IMR-90 (cell line): ENCODE measurements around the gene LYPD3. TPM values are rescaled to one million over a fixed set of nuclear protein-coding genes. Genes with fewer than 3 reads are reported as not detected.

ENCODE experiments used
- ATAC-seq: fragments of 200-7000 bp; cut with Tn5 transposase; 2 replicates; pipeline ENCODE4 v1.9.1; 2020; ENCODE audit warnings: low read depth, mild to moderate bottlenecking, moderate library complexity
- BruUV-seq: library from RNA; stranded (reverse); fragments of 400-500 nt; replicated peaks from 2 replicates; lab custom pipeline; 2021; lab: Mats Ljungman, UMichigan
- CTCF ChIA-PET: fragments of 300-600 bp; formaldehyde crosslinking; extraction: SDS; loops from one replicate; lab custom pipeline; 2021; ENCODE audit warnings: antibody characterized with exemption; lab: Yijun Ruan, JAX
- POLR2A ChIA-PET: fragments of 300-600 bp; sonication (Branson Sonifier 250); formaldehyde crosslinking; loops from one replicate; lab custom pipeline; 2022; ENCODE audit warnings: antibody characterized with exemption; ENCODE audit not compliant: unreplicated experiment; lab: Charles Lee
- DNase-seq: peaks from one replicate; pipeline ENCODE4 v3.0.0; 2013
- H2AFZ ChIP-seq: replicated peaks from 2 replicates; pipeline ENCODE3; 2013; ENCODE audit warnings: low read length, mild to moderate bottlenecking; ENCODE audit not compliant: poor library complexity
- H2AK5ac ChIP-seq: 2 replicates; pipeline ENCODE4 v1.6.1; 2013; ENCODE audit warnings: low read depth, low read length, inconsistent platforms
- H2AK9ac ChIP-seq: replicated peaks from 2 replicates; pipeline ENCODE3; 2013; ENCODE audit warnings: mild to moderate bottlenecking, low read depth, low read length, moderate library complexity; ENCODE audit not compliant: poor library complexity
- H2BK120ac ChIP-seq: 2 replicates; pipeline ENCODE4 v1.6.1; 2013; ENCODE audit warnings: low read depth, low read length, inconsistent platforms
- H2BK15ac ChIP-seq: 3 replicates; pipeline ENCODE4 v1.6.1; 2013; ENCODE audit warnings: low read depth, low read length, inconsistent platforms
- H2BK20ac ChIP-seq: 2 replicates; pipeline ENCODE4 v1.6.1; 2013; ENCODE audit warnings: low read depth, mild to moderate bottlenecking, inconsistent platforms, low read length, moderate library complexity
- H2BK5ac ChIP-seq: 2 replicates; pipeline ENCODE4 v1.6.1; 2013; ENCODE audit warnings: mild to moderate bottlenecking, low read depth, low read length, inconsistent platforms; ENCODE audit not compliant: poor library complexity, severe bottlenecking
- H3K14ac ChIP-seq: replicated peaks from 2 replicates; pipeline ENCODE4 v1.6.1; 2013; ENCODE audit warnings: low read depth, low read length, inconsistent platforms
- H3K18ac ChIP-seq: 2 replicates; pipeline ENCODE4 v1.6.1; 2013; ENCODE audit warnings: low read depth, low read length, control low read depth
- H3K23ac ChIP-seq: 2 replicates; pipeline ENCODE4 v1.6.1; 2013; ENCODE audit warnings: low read depth, low read length, inconsistent platforms
- H3K27ac ChIP-seq: 2 replicates; pipeline ENCODE4 v1.5.1; 2013; ENCODE audit warnings: mild to moderate bottlenecking, control low read depth, low read length; ENCODE audit not compliant: insufficient read depth
- H3K27me3 ChIP-seq: 2 replicates; pipeline ENCODE4 v1.6.1; 2013; ENCODE audit warnings: low read length; ENCODE audit not compliant: control insufficient read depth, insufficient read depth
- H3K36me3 ChIP-seq: 2 replicates; pipeline ENCODE4 v1.6.1; 2013; ENCODE audit warnings: low read length, mixed read lengths; ENCODE audit not compliant: control insufficient read depth, insufficient read depth
- H3K4ac ChIP-seq: 2 replicates; pipeline ENCODE4 v1.6.1; 2013; ENCODE audit warnings: low read depth, low read length, inconsistent platforms
- H3K4me1 ChIP-seq: 2 replicates; pipeline ENCODE4 v1.6.1; 2013; ENCODE audit warnings: low read length, mixed read lengths; ENCODE audit not compliant: control insufficient read depth, insufficient read depth
- H3K4me2 ChIP-seq: 2 replicates; pipeline ENCODE4 v1.6.1; 2013; ENCODE audit warnings: low read depth, mild to moderate bottlenecking, control low read depth, low read length, moderate library complexity
- H3K4me3 ChIP-seq: 2 replicates; pipeline ENCODE4 v1.5.1; 2013; ENCODE audit warnings: low read depth, mild to moderate bottlenecking, control low read depth, low read length, moderate library complexity; ENCODE audit not compliant: insufficient read depth
- H3K56ac ChIP-seq: 2 replicates; pipeline ENCODE4 v1.6.1; 2013; ENCODE audit warnings: low read length, inconsistent platforms; ENCODE audit not compliant: insufficient read depth; ENCODE audit errors: extremely low read depth
- H3K79me1 ChIP-seq, 2 experiments: 2 replicates each; pipeline ENCODE4 v1.6.1; 2013; ENCODE audit warnings: low read length in 2 of 2, inconsistent platforms in 1 of 2, low read depth in 1 of 2
- H3K9ac ChIP-seq: 2 replicates; pipeline ENCODE4 v1.6.1; 2013; ENCODE audit warnings: low read depth, low read length, control low read depth
- H3K9me1 ChIP-seq: 2 replicates; pipeline ENCODE4 v1.6.1; 2013; ENCODE audit warnings: low read length, inconsistent platforms; ENCODE audit not compliant: insufficient read depth
- H3K9me3 ChIP-seq: 2 replicates; pipeline ENCODE4 v1.6.1; 2013; ENCODE audit warnings: low read length; ENCODE audit not compliant: control insufficient read depth, insufficient read depth
- H4K20me1 ChIP-seq: 2 replicates; pipeline ENCODE4 v1.6.1; 2013; ENCODE audit warnings: low read length, inconsistent platforms; ENCODE audit not compliant: insufficient read depth
- H4K5ac ChIP-seq: 2 replicates; pipeline ENCODE4 v1.6.1; 2013; ENCODE audit warnings: mild to moderate bottlenecking, low read depth, low read length, control low read depth
- H4K8ac ChIP-seq, 2 experiments: 2 replicates each; pipeline ENCODE4 v1.6.1; 2013; ENCODE audit warnings: low read depth in 2 of 2, low read length in 2 of 2, control low read depth in 1 of 2, inconsistent platforms in 1 of 2
- H4K91ac ChIP-seq: 2 replicates; pipeline ENCODE4 v1.6.1; 2013; ENCODE audit warnings: low read depth, low read length, inconsistent platforms; ENCODE audit not compliant: insufficient read depth
- BHLHE40 ChIP-seq: fragments of 150-350 bp; IDR thresholded peaks from 2 replicates; pipeline ENCODE4 v1.6.1; 2016; ENCODE audit warnings: mild to moderate bottlenecking, low read depth, low read length
- CEBPB ChIP-seq: IDR thresholded peaks from 2 replicates; pipeline ENCODE4 v1.6.1; 2012; ENCODE audit warnings: low read depth, low read length, improper control_type of control experiment
- CHD1 ChIP-seq: IDR thresholded peaks from 2 replicates; pipeline ENCODE4 v1.6.1; 2012; ENCODE audit warnings: low read depth, low read length, improper control_type of control experiment
- MAFK ChIP-seq: IDR thresholded peaks from 2 replicates; pipeline ENCODE4 v1.6.1; 2012; ENCODE audit warnings: low read depth, low read length, improper control_type of control experiment
- MAZ ChIP-seq: IDR thresholded peaks from 2 replicates; pipeline ENCODE4 v1.6.1; 2012; ENCODE audit warnings: low read depth, mild to moderate bottlenecking, low read length, improper control_type of control experiment, moderate library complexity, borderline replicate concordance
- MXI1 ChIP-seq: IDR thresholded peaks from 2 replicates; pipeline ENCODE4 v1.6.1; 2012; ENCODE audit warnings: low read depth, mild to moderate bottlenecking, low read length, moderate library complexity, borderline replicate concordance
- NFE2L2 ChIP-seq: fragments of 150-350 bp; IDR thresholded peaks from 2 replicates; pipeline ENCODE4 v1.6.1; 2016; ENCODE audit warnings: low read depth, mild to moderate bottlenecking, low read length
- POLR2A ChIP-seq: IDR thresholded peaks from 2 replicates; pipeline ENCODE4 v1.6.1; 2012; ENCODE audit warnings: mild to moderate bottlenecking, low read depth, low read length
- RAD21 ChIP-seq: IDR thresholded peaks from 2 replicates; pipeline ENCODE4 v1.6.1; 2012; ENCODE audit warnings: low read length, improper control_type of control experiment
- RCOR1 ChIP-seq: IDR thresholded peaks from 2 replicates; pipeline ENCODE4 v1.6.1; 2012; ENCODE audit warnings: mild to moderate bottlenecking, low read length, improper control_type of control experiment; ENCODE audit not compliant: insufficient replicate concordance
- RFX5 ChIP-seq: IDR thresholded peaks from 2 replicates; pipeline ENCODE4 v1.8.0; 2012; ENCODE audit warnings: low read depth, mild to moderate bottlenecking, low read length, moderate library complexity
- SMC3 ChIP-seq: fragments of 150-350 bp; IDR thresholded peaks from 2 replicates; pipeline ENCODE4 v1.6.1; 2016; ENCODE audit warnings: low read depth, mild to moderate bottlenecking, antibody characterized with exemption, low read length, moderate library complexity
- WGBS, 2 experiments: methylation state at CpG; one replicate each; pipeline versions ENCODE4 v1.1.5 to v1.1.7; 2013; ENCODE audit warnings: missing lambda C conversion rate in 2 of 2; ENCODE audit not compliant: insufficient read length in 1 of 2; ENCODE audit errors: extremely low coverage in 2 of 2; 5-methylcytosine and 5-hydroxymethylcytosine counted together
- dilution Hi-C: fragments of 300-500 bp; cut with HindIII; formaldehyde crosslinking; loops from one replicate; pipeline ENCODE4 v1.14.3; 2018; ENCODE audit warnings: low sequenced_read_pairs; ENCODE audit not compliant: unreplicated experiment
- in situ Hi-C: fragments of 300-500 bp; cut with MboI; formaldehyde crosslinking; loops from 3 replicates; pipeline ENCODE4 v1.14.3; 2019; ENCODE audit warnings: low sequenced_read_pairs, inconsistent platforms, mixed read lengths
- intact Hi-C: fragments of 100-400 bp; cut with micrococcal nuclease; formaldehyde crosslinking; loops from 2 replicates; pipeline ENCODE4 v1.10.0; 2022
- polyA plus RNA-seq, 3 experiments: library from polyadenylated mRNA; depleted of rRNA; stranded (reverse); fragments of >200 nt; gene quantifications; 2 replicates each; pipeline ENCODE4 v1.2.3, GENCODE V29; 2012; ENCODE audit warnings: low replicate concordance in 1 of 3
- total RNA-seq: library from RNA; depleted of rRNA; stranded (reverse); fragments of >200 nt; gene quantifications from 2 replicates; pipeline ENCODE4 v1.2.3, GENCODE V29; 2012
- TF ChIP-seq, protein P1 (sequence below): fragments of 150-350 bp; IDR thresholded peaks from 2 replicates; pipeline ENCODE4 v1.6.1; 2016; ENCODE audit warnings: low read depth, mild to moderate bottlenecking, low read length, moderate library complexity, borderline replicate concordance
- TF ChIP-seq, protein P2 (sequence below): fragments of 150-350 bp; IDR thresholded peaks from 2 replicates; pipeline ENCODE4 v1.6.1; 2017; ENCODE audit warnings: mild to moderate bottlenecking, antibody characterized with exemption, low read length, low read depth

Gene LYPD3
- total and polyA plus RNA-seq, 2 of the 4 experiments (the other 2 are of a cell fraction): 0.18 to 1.1 TPM

DNA sequence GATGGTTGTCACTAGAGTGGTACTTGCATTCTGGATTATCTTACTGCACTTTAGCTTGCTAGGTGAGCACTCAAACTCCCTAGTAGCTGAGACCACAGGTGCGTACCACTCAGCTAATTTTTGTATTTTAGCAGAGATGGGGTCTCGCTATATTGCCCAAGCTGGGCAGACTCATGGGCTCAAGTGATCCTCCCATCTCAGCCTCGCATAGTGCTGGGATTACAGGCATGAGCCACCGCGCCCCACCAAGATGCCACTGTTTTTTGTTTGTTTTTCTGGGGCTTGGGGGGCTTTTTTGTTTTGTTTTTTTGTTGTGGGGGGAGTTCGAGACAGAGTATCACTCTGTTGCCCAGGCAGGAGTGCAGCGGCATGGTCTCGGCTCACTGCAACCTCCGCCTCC is 17.8 kb downstream of the LYPD3 start:
- no peak overlapping the region for H2AK9ac ChIP-seq
- no peak overlapping the region for H2BK5ac ChIP-seq
- H3K4ac ChIP-seq: no peak overlapping the region
- H4K20me1 ChIP-seq: no peaks in the 10 kb centered on the region
- H3K18ac ChIP-seq: no peak overlapping the region
- H3K4me1 ChIP-seq: 0 out of 2 replicates have a peak, but pooled peaks cover 2% of the 10 kb centered on the region
- ChIA-PET CTCF (interaction anchor here (0.6 to 2.9 kb wide), 15 partner anchors 9 to 223 kb away, joined by 3 to 23 read pairs (median 4); partner anchors contain the start of genes ETHE1 and PLAUR), POLR2A (interaction anchor here (0.9 kb wide), 1 partner anchor 72 kb away, joined by 13 read pairs; no protein-coding TSS in a partner anchor)
- no peak overlapping the region for H3K14ac ChIP-seq
- WGBS, 2 experiments: no CpG with 5 or more reads among the region's 9 CpGs
- no peak overlapping the region for H3K9ac ChIP-seq
- intact Hi-C loops (loop anchor here (1.0 to 10.0 kb wide), 4 partner anchors 56 to 357 kb away; partner anchors contain the start of gene LYPD5), in situ Hi-C loops (loop anchor here (5.0 kb wide), 1 partner anchor 75 kb away; no protein-coding TSS in a partner anchor), dilution Hi-C loops (no loop called here)
- no peak overlapping the region for H3K4me3 ChIP-seq
- H2AFZ ChIP-seq: no peak overlapping the region
- BruUV-seq: no TSS peak
- TF ChIP-seq BHLHE40 (no peak), RAD21 (no peak), RCOR1 (no peak), MXI1 (no peak), MAZ (no peak), NFE2L2 (no peak), SMC3 (no peak), MAFK (no peak), CEBPB (no peak), POLR2A (no peak), CHD1 (no peak), RFX5 (no peak)
- TF ChIP-seq, protein P1, sequence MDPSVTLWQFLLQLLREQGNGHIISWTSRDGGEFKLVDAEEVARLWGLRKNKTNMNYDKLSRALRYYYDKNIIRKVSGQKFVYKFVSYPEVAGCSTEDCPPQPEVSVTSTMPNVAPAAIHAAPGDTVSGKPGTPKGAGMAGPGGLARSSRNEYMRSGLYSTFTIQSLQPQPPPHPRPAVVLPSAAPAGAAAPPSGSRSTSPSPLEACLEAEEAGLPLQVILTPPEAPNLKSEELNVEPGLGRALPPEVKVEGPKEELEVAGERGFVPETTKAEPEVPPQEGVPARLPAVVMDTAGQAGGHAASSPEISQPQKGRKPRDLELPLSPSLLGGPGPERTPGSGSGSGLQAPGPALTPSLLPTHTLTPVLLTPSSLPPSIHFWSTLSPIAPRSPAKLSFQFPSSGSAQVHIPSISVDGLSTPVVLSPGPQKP: no peak
- TF ChIP-seq, protein P2, sequence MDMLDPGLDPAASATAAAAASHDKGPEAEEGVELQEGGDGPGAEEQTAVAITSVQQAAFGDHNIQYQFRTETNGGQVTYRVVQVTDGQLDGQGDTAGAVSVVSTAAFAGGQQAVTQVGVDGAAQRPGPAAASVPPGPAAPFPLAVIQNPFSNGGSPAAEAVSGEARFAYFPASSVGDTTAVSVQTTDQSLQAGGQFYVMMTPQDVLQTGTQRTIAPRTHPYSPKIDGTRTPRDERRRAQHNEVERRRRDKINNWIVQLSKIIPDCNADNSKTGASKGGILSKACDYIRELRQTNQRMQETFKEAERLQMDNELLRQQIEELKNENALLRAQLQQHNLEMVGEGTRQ: no peak
- H2BK15ac ChIP-seq: no peak overlapping the region
- no peak for DNase-seq
- H3K36me3 ChIP-seq: no peaks in the 10 kb centered on the region
- peaks cover 3% of the 10 kb centered on the region for H3K9me3 ChIP-seq
- no peak overlapping the region for H3K27ac ChIP-seq
- H4K8ac ChIP-seq: no peak overlapping the region
- H4K5ac ChIP-seq: no peak overlapping the region
- H2AK5ac ChIP-seq: peak overlapping the region; percentile 7; the same call in 1 of the 2 replicates
- no peaks in the 10 kb centered on the region for H3K79me1 ChIP-seq
- H3K23ac ChIP-seq: no peak overlapping the region
- H2BK120ac ChIP-seq: 0 out of 2 replicates have a peak overlapping the region, but pooled peaks have one; percentile 5
- no peaks in the 10 kb centered on the region for H3K9me1 ChIP-seq
- no peak overlapping the region for H3K4me2 ChIP-seq
- no peak overlapping the region for H2BK20ac ChIP-seq
- H4K91ac ChIP-seq: no peak overlapping the region
- ATAC-seq: no peak
- no peak overlapping the region for H3K56ac ChIP-seq
- H3K27me3 ChIP-seq: no peaks in the 10 kb centered on the region
